BJ (cell line): ENCODE results near the gene KDM1B. TPM values are rescaled to one million over a fixed set of nuclear protein-coding genes. Genes with fewer than 3 reads are reported as not detected.

Experiments used
- CTCF ChIA-PET: fragments of 350-600 bp; formaldehyde crosslinking; extraction: SDS; loops from one replicate; lab custom pipeline; 2021; ENCODE audit warnings: antibody characterized with exemption, inconsistent platforms; lab: Yijun Ruan, JAX
- POLR2A ChIA-PET: fragments of 300-600 bp; sonication (Branson Sonifier 250); formaldehyde crosslinking; extraction: SDS; loops from one replicate; lab custom pipeline; 2021; ENCODE audit warnings: antibody characterized with exemption; lab: Charles Lee
- DNase-seq: peaks from one replicate; pipeline ENCODE4 v3.0.0-alpha.2; 2011; ENCODE audit warnings: low read depth
- H3K27me3 ChIP-seq: 2 replicates; pipeline ENCODE4 v1.6.0; 2011; ENCODE audit warnings: low read length; ENCODE audit not compliant: control insufficient read depth, insufficient read depth
- H3K36me3 ChIP-seq: 2 replicates; pipeline ENCODE4 v1.5.1; 2011; ENCODE audit warnings: low read length; ENCODE audit not compliant: control insufficient read depth, insufficient read depth
- H3K4me3 ChIP-seq: 2 replicates; pipeline ENCODE4 v1.5.1; 2011; ENCODE audit warnings: low read depth, mild to moderate bottlenecking, control low read depth, low read length
- polyA plus RNA-seq: library from polyadenylated mRNA; depleted of rRNA; stranded (reverse); fragments of >200 nt; gene quantifications from 2 replicates; pipeline ENCODE4 v1.2.3, GENCODE V29; 2011
- TF ChIP-seq, protein P1 (sequence below): IDR thresholded peaks from 2 replicates; pipeline ENCODE4 v1.5.1; 2011; ENCODE audit warnings: low read depth, mild to moderate bottlenecking, control low read depth, inconsistent platforms, low read length, moderate library complexity; ENCODE audit not compliant: insufficient read depth

Gene KDM1B
- polyA plus RNA-seq, 1 experiment, result 10.3 TPM

DNA sequence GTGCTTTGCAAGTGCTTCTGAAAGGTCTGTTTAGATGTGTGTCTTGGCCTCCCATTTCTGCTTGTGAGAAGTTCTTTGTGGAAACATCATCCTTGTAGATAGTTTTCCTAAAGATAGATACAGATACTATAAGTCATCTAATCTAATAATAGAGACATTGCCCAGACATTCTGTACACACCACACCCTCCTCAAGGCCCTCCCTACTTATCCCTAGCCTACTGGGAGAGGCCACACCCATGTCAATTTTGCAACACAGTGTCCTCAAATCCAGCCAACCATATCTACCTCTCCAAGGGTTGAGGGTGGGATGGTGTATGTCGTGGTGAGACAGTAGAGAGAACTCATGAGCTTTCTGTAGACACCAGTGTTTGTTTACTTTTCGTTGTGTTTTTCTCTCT lies 6.2 kb downstream of the KDM1B start:
- ChIA-PET CTCF (interaction anchor here (0.9 kb wide), 1 partner anchor 298 kb away, joined by 3 read pairs; no protein-coding TSS in a partner anchor), POLR2A (no interaction called here)
- DNase-seq, result no peak
- Histone ChIP-seq H3K4me3 (no peak overlapping the region), H3K36me3 (peaks cover 3% of the 10 kb centered on the region), H3K27me3 (no peaks in the 10 kb centered on the region)
- TF ChIP-seq, protein P1, sequence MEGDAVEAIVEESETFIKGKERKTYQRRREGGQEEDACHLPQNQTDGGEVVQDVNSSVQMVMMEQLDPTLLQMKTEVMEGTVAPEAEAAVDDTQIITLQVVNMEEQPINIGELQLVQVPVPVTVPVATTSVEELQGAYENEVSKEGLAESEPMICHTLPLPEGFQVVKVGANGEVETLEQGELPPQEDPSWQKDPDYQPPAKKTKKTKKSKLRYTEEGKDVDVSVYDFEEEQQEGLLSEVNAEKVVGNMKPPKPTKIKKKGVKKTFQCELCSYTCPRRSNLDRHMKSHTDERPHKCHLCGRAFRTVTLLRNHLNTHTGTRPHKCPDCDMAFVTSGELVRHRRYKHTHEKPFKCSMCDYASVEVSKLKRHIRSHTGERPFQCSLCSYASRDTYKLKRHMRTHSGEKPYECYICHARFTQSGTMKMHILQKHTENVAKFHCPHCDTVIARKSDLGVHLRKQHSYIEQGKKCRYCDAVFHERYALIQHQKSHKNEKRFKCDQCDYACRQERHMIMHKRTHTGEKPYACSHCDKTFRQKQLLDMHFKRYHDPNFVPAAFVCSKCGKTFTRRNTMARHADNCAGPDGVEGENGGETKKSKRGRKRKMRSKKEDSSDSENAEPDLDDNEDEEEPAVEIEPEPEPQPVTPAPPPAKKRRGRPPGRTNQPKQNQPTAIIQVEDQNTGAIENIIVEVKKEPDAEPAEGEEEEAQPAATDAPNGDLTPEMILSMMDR, result no peak

DNA sequence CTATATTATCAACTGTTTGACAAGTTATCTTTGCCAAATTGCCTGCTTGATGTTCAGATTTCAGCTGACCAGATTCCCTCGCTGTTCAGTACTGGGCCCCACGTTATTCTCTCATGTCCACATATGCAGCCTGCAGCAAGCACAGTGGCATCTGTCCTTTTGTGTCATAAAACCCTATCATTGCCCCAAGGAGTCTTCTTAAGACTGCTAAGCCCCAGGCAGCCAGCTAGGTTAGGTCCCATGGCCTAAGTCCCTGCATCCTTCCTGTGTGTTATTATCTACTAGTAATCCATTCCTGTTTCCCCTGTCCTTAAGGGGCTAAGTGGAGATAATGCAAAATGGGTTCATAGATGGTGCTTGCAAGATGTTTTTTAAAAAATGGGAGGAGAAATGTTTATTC lies 7.2 kb downstream of the KDM1B start:
- no peak for DNase-seq
- CTCF ChIA-PET, result interaction anchor here (0.9 kb wide), 1 partner anchor 299 kb away, joined by 3 read pairs; no protein-coding TSS in a partner anchor
- POLR2A ChIA-PET, result no interaction called here

DNA sequence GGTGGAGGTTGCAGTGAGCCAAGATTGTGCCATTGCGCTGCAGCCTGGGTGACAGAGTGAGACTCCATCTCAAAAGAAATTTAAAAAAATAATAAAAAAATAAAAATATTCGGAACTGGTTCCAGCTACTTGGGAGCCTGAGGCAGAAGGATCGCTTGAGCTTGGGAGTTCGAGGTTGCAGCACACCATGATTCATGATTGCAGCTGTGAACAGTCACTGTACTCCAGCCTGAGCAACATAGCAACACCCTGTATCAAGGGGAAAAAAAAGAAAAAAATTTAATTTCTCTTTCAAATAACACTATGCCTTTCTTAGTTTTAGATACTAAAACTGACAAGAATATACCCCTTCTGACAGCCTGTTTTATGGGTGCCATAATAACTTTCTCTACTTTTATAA lies 10.5 kb downstream of the KDM1B start:
- TF ChIP-seq, protein P1, result no peak

More for the DNA sequence above, 7.2 kb downstream of the KDM1B start:
- no peaks in the 10 kb centered on the region for H3K27me3 ChIP-seq
- peaks cover 3% of the 10 kb centered on the region for H3K36me3 ChIP-seq
- H3K4me3 ChIP-seq, result no peak overlapping the region
- TF ChIP-seq, protein P1, result no peak

DNA sequence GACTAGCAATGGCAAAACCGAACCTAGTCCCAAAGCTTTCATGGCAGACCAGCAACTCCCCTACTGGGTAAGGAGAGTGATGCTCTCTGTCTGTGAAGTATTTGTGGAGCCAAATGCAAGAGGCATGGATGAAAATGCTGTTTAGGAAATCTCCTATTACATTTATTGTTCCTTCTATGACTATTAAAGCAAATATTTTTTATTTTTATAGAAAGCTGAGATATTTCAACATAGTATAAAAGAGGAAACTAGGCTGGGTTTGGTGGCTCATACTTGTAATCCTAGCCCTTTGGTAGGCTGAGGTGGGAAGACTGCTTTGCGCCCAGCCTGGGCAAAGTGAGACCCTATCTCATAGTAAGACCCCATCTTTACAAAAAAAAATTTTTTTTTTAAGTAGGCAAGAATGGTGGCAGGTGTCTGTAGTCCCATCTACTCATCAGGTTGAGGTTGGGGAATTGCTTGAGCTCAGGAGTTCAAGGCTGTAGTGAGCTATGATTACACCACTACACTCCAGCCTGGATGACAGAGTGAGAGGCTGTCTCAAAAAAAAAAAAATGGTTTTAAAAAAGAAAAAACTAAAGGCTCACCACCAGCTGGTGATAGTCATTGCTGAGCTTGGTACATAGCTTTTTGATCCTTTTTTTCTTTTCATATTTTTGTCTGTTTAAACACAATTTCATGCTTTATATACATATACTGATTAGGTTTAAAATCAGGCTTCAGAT lies 11.3 kb downstream of the KDM1B start:
- no peak overlapping the region for H3K4me3 ChIP-seq
- CTCF ChIA-PET, result interaction anchor here (0.6 to 1.1 kb wide), 4 partner anchors 10 to 363 kb away, joined by 3 to 5 read pairs (median 4); no protein-coding TSS in a partner anchor
- no peaks in the 10 kb centered on the region for H3K27me3 ChIP-seq
- DNase-seq, result peak; percentile 39
- TF ChIP-seq, protein P1, result 0 out of 2 replicates have a peak, but pooled peaks have one; percentile 11
- POLR2A ChIA-PET, result interaction anchor here (0.6 to 0.7 kb wide), 2 partner anchors 98 to 566 kb away, joined by 5 to 6 read pairs; partner anchors contain the start of genes DEK and FAM8A1
- H3K36me3 ChIP-seq, result peaks cover 3% of the 10 kb centered on the region

More for the DNA sequence above, 10.5 kb downstream of the KDM1B start:
- ChIA-PET POLR2A (no interaction called here), CTCF (interaction anchor here (0.6 kb wide), 1 partner anchor 155 kb away, joined by 3 read pairs; no protein-coding TSS in a partner anchor)
- H3K36me3 ChIP-seq, result peaks cover 3% of the 10 kb centered on the region
- H3K4me3 ChIP-seq, result no peak overlapping the region
- no peaks in the 10 kb centered on the region for H3K27me3 ChIP-seq
- DNase-seq, result no peak

DNA sequence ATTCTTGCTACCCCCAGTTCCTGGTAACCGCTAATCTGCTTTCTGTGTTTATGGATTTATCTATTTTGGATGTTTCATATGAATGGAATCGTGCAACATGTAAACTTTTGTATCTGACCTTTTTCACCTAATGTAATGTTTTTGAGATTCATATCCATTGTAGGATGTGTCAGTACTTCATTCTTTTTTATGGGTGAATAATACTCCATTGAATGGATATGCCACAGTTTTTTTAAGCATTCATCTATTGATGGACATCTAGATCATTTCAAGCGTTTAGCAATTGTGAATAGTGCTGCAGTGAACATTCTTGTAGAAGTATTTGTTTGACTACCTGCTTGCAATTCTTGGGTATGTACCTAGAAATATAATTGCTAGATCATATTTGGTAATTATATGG lies 13.0 kb downstream of the KDM1B start:
- POLR2A ChIA-PET, result no interaction called here
- Histone ChIP-seq H3K36me3 (no peaks in the 10 kb centered on the region), H3K4me3 (no peak overlapping the region), H3K27me3 (no peaks in the 10 kb centered on the region)
- TF ChIP-seq, protein P1, result no peak
- CTCF ChIA-PET, result no interaction called here
- DNase-seq, result no peak
